HTR-8/SVneo (cell line): ENCODE results near the gene ITFG1.

Source experiments
- DNase-seq: peaks from one replicate; pipeline ENCODE4 v3.0.0; 2011; ENCODE audit warnings: low spot score, mixed read lengths; ENCODE audit not compliant: insufficient read length
- FAIRE-seq: peaks from 2 replicates; lab custom pipeline; 2011; peaks lifted over from hg19 to GRCh38; lab: Jason Lieb, UNC

The ITFG1 gene

DNA sequence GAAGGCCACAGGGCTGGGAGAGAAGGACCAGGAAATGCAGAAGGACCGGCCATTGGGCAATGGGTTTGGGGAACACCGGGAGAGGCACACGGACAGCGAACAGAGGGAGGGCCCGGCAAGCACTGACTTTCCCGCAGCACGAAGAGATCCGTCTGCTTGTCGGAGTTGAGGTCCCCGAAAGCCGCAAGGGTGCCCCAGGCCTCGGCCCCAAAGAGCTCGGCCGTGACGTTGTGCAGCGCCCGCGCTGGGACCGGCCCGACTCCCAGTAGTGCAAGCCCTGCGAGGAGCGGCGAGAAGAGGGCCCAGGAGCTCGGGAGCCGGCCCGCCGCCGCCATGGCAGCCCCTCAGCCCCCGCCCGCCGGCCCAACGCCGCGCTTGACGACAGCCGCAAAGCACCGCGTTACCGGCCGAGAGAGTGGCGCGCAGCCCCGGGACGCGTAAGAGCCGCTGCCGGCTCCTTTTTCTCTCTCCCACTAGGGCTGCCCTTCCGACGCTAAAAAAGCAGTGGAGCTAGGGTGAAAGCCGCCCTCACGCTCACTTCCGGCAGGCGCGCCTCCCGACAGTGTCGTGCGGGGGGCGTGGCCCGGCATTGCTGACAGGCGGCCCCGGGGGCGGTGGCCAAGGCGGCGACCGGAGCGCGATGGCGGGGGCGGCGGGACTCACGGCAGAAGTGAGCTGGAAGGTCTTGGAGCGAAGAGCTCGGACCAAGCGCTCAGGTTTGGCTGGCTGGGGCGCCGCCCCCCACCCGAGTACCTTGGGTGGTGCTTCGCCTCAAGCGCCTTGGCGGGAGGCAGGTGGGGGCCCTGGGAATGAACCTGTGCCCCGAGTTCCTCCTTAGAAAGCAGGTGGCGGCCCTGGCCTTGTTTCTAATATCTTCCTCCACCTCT, at the start of gene ITFG1, which contains the start of gene PHKB:
Gene ITFG1, minus strand, starts transcription at position 353 of the 887 bp plus-strand sequence. Its CDS starts 18 bp downstream, at position 335.
Gene PHKB, plus strand, starts transcription at position 621 of the 887 bp plus-strand sequence. Its CDS starts 20 bp downstream, at position 641.
- DNase-seq (peak; percentile 60), FAIRE-seq (peak; percentile 23)

DNA sequence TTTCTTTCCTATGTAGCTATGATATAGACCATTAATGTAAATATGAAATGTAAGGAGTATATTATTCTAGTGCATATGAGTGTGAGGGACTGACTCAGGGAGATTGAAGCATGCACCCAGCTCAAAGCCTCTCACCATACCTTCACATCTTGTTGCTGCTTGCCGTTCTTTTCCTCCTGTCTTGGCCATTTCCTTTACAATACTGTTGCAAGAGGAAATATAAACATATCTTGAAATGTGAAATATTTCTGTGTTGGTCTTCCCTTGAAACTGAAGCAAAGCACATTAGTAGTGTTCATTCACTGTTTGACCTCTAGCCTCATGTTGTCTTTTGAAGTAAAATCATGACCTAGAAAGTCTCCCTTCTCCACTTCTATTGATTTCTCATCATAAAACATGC, 46.8 kb upstream of the ITFG1 start:
- DNase-seq (no peak), FAIRE-seq (no peak)

DNA sequence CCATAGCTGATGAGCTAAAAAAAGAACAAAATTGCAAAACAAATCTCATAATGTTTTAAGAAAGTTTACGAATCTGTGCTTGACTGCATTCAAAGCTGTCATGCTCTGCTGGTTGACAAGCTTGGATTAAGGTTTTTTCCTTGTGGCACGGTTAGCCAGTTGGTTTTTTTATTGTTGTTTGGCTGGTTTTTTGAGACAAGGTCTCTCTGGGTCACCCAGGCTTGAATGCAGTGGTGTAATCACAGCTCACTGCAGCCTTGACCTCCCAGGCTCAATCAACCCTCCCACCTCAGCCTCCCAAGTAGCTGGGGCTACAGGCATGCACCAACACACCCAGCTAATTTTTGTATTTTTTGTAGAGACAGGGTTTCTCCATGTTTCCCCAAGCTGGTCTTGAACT, 45.9 kb upstream of the ITFG1 start:
- DNase-seq, result no peak
- FAIRE-seq, result no peak

DNA sequence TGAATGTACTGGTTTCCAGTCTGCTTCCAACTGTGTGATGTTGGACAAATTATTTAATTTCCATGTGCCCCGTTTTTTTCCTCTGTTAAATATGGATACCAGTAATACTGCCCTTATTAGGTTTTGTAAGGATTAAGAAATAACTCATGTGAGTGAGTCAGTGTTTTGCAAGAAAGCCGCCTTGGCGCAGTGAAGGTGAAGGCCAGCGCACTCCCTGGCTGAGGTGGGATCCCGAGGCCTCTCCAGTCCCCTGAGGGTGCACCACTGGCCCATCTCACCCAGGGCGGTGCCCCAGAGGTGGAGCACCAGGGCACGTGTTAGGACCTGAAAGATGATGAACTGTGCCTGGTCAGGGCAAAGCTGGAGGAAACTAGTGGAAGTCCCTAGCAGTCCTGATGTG, 43.7 kb upstream of the ITFG1 start:
- DNase-seq, result no peak

DNA sequence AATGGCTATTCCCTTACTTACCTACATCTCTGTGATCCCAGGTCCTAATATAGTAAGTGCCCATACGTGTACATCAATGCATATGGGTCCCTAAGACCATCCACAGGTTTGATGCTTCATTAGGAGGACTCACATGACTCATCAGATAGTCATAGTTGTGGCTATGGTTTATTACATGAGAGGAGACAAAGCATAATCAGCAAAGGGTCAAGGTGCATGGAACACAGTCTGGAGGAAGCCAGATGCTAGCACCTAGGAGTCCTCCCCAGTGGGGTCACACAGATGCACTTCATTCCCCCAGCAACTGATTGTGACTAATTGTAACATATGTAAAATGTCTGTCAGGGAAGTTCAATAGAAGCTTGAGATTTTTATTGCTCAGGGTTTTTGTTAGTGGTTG, 43.1 kb upstream of the ITFG1 start:
- no peak for FAIRE-seq

More for the DNA sequence above, 43.7 kb upstream of the ITFG1 start:
- no peak for FAIRE-seq

DNA sequence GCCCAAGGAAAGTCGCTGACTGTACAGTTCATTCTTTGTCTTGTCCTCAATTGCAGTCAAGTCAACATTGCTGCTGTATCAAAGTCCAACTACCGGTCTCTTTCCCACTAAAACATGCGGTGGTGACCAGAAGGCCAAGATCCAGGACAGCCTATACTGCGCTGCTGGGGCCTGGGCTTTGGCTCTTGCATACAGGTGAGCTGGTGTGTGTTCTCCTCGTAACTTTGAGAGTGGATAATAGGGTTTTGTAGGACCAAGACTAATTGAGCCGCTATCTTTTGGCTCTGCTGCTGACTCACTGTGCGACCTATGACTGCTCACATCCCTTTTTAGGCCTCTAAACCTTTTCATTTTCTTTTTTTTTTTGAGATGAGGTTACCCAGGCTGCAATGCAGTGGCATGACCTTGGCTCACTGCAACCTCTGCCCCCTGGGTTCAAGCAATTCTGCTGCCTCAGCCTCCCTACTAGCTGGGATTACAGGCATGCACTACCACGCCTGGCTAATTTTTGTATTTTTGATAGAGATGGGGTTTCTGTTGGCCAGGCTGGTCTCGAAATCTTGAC, 38.9 kb upstream of the ITFG1 start:
- no peak for FAIRE-seq

More for the DNA sequence above, 43.1 kb upstream of the ITFG1 start:
- no peak for DNase-seq

DNA sequence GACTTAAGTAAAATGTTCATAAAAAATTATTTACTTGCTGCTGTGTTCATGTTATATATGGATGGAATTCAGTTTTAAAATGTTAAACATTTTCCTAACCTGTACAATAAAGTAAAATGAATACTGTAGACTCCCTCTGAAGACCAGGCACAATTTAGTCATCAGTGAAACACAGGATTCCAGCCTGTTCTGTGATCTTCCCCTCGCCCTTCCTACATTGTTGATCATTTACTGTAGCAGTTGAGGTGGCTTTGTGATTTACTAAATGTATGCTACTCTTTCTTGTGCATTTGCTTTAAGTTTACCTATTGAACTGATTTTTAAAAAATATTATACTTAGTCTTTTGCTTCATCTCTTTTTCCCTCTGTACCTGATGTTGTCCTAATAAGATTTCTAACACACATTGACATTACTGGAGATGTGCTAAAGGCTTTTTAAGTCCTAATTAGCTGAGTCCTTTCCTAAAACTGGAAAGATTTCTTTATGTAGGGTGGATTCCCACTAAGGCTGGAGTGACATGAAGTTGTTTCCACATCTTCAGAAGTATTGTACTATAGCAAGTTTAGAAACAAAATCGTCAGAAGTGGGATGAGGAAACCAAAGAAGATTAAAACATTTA, 38.3 kb upstream of the ITFG1 start:
- no peak for DNase-seq
- no peak for FAIRE-seq

More for the DNA sequence above, 38.9 kb upstream of the ITFG1 start:
- no peak for DNase-seq

DNA sequence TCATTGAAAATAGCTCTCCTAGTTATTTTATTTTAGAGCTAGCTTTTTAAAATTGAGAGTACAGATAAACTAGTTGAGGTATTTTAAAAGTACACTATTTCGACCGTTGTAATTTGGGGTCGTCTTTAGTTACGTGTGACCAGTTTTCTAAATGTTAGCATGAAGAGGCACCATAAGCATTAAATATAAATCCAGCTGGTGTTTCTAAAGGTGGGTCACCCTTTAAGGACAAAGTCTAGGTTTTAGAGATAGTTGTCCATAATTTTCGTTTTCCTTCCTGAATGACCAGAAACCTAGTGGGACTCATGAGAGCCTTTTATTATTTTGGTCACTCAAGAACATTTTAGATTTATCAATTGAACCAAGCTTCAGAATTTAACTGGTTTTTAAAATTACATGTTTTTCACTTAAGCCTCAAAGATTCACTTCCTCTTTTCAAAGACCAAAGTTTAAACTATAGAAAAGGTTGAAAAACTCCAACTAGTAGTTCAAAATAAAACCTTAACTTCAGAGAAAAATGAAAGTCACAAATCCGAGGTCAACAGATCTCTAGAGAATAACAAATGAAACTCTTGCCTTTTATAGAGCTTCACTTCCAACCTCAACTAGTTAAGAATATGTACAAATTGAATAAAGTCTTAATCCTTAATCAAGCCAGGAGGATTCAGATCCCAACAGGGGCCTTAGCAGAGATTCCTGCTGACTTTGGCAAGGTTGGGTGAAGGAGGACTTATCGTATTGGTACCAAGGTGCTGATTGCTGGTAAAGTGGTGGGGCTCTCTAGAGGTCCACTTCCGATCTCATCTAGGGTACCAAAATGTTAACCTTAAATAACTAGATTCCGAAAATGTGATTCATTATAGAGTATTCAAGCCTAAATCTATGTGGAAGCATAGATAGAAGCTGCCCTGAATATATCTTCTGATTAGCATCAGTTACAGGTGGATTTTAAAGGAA, 32.8 kb upstream of the ITFG1 start:
- DNase-seq, result no peak
- no peak for FAIRE-seq

DNA sequence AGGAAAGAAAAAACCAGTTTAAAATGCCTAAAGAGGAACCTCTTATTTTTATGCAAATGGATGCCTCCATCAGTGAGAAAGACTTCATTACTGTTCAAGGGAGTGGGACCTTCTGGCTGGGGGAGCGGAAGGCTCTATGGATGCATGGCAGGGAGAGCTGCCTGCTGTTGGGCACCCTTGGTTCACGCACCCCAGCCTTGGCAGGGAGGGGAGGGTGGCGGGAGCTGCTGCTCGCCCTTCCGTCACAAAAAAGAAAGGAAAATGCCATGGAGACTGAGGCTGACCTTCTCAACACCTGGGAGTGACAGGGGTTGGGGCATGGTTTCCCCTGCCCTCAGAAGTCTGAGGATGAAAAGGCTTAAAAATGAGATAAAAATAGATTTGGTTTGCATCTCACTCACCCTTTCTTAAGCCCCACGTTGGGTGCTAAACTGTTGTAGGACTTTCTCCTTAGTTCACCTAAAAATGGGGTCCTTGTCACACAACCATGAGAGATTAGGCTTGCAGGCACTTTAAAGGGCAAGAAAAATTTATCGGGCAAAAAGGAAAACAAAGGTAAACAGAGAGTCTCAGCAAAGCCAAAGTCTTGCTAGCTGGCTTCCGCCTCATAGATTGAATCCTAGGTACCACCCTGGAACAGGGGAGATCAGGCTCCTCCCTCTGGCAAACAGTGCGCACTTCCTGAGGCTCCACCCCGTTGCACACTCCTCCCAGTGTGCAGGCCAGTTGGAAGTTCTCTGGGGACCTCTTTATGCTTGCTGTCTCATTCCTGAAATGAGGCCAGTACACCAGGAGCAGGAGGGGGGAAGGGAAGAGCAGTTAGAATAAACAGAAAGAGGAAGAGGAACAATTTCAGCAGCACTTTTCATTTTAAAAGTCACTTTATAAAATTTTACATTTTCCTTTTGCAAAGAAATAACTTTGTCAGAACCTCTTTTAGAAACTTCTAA, 31.8 kb upstream of the ITFG1 start:
- DNase-seq, result no peak
- FAIRE-seq, result no peak

DNA sequence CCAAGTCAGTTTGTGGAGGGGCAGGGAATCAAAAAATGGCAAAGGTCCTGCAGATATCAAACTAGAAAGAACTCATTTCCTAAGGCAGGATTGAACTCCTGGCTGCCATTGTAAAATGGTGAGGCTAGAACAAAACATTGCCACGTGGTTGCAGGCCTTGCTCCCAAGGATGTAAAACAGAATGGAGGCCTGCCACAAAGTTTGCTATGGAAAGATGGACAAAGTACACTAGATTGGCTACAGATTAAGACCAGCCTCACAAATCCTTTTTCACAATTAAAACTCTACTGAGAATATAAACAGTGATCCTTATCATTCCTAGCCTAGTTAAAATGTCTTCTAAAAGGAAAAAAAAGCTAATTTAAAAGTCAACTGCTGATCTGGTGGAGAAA, 31.2 kb upstream of the ITFG1 start:
- no peak for DNase-seq
- no peak for FAIRE-seq

DNA sequence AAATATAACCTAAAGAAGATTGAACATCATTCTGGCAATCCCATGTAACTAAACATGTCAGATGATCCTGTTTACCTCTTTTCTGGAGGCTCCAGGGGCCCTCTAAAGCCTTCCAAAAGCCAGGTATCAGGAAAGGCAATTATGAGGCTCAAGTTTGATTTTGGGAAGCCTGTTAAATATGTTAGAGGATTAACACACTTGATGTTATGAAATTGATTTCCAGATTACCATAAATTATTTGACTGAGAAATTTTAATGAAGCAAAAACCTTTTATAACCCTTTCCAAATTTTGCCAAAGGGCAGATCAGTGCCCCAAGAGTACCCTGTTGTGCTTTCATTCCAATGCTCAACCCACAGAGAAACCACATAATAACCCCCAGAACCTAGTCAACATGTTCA, 29.6 kb upstream of the ITFG1 start:
- DNase-seq, result no peak
- no peak for FAIRE-seq

DNA sequence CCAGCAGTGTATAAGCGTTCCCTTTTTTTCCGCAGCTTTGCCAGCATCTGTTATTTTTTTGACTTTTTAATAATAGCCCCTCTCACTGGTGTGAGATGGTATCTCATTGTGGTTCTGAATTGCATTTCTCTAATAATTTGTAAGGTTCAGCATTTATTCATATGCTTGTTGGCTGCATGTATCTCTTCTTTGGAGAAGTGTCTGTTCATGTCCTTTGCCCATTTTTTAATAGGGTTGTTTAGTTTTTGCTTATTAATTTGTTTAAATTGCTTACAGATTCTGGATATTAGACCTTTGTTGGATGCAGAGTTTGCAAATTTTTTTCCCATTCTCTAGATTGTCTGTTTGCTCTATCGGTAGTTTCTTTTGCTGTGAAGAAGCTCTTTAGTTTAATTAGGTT, 27.2 kb upstream of the ITFG1 start:
- FAIRE-seq, result no peak
- DNase-seq, result no peak

DNA sequence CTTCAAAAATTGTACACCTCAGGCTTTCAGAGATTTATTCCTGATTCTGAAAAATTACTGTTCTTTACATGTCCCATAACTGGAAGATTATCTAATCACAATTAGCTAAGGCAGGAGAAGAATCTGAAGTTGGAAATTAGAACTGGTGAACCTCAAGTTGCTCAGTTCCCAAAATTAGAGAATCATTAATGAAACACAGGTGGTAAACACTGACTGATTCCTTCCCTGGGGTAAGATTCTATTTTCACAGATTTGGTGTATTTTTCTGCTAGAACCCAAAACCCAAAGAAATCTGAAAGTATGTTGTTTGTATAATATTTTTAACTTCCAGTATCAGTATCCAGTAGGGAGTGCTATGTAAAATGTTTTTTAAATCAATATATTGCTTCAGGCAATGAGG, 26.0 kb upstream of the ITFG1 start:
- no peak for DNase-seq
- no peak for FAIRE-seq

DNA sequence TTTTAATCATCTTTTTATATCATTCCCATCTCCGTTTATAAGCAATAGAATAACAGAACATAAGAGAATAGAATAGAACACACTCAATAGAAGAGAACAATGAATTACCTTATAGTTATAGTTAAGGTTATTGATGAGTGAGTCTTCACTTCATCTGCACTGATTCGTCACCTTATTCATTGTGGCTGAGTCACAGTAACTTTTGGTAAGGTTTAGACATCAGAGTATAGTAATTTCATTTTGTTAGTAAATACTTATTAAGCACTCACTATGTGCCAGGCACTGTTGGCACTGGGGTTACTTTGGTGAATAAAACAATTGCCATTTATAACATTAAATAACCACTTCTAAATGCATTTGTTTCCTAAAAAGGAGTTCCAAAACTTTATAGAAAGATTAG, 22.8 kb upstream of the ITFG1 start:
- DNase-seq, result no peak
- FAIRE-seq, result no peak

DNA sequence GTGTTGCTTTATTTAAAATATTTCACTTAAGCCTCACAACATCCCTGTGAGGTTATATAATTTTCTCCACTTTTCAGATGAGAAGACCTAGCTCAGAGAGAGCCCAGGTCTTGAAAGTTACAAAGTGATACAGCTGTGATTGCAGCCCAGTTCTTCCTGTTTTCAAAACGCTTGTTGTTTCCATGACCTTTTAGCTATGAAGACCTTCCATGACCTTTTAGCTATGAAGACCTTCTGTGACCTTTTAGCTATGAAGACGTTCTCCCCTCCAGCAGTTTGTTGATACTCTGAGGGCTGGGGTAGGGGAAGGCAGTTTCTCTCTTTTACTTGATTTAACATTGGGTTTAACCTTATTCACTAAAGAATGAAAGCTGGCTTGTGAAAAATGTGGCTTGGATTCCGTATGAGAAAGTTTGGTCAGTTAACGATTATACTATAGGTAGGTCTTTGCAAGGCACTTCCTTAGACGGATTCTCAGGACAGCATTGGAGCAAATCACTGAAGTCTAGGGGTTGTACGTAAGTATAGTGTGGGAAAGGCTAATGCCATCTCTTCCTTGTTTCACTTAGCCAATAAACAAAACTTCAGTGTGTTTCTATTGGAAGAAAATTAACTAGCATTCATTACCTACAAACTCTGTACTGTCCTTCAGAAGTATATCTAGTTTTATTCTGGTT, 21.0 kb upstream of the ITFG1 start:
- no peak for FAIRE-seq

DNA sequence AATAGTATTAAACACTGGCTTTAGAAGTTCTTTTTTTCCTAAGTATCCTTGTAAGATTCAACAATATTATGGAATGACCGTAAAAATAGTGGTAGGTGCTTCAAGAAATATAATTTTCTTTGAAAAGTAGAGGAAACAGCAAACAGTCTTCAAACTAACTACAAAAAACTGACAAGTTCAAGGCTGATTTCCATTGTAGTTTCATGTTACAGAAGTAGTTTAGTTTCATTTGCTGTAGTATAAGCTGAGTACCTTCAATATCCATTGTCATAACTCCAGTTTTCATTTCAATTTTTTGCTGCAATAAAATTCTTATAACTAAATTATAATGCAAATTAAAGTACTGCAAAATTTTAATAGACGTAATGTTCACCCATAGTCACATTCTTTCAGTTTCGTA, 19.5 kb upstream of the ITFG1 start:
- FAIRE-seq, result no peak
- no peak for DNase-seq

More for the DNA sequence above, 21.0 kb upstream of the ITFG1 start:
- DNase-seq, result no peak

DNA sequence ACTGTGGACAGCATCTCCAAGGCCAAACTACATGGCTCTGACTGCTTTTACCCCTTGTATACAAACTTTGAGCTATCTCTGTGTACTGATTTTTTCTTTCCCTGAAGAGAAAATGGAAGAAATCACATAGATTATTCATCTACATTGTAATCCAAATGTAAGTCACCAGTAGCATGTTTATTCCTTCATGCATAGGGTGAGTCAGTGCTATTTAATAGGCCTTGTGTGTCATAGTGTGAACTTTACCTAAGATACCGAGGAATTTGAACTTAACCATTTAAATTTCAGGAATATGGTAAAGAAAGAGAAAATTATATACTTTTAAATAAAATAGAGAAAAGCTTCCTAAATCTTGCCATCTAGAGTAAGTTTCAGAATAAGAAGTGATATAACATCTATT, 16.8 kb upstream of the ITFG1 start:
- no peak for FAIRE-seq
- DNase-seq, result no peak

DNA sequence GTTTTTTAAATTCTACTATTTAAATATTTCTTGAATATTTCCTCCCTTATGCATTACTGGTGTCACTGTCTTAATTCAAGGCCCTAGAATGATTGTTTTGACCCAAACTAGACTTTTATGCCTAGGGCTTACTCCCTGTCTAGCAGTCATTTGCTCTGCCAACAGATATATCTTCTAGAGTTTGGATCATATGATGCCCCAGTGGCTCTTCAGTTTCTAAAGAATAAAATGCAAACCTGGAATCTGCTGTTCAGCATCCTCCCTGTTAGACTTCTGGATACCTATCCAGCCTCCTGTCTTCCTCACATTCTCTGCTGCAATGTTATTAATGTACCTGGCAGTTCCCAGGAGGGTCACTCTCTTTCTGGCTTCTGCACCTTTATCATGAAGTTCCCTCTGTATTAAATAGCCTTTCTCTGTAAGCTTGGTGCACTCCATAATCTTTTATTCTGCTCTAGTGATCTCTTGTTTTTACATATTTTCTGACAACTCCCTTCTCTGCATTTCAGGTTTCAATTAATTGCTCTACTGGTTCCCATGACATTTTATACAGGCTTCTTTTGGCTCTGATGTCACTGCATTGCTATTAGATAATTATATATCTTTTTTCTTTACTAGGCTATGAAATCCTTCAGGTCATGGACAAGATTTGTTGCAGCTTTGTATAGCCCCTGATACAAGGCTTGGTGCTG, 15.9 kb upstream of the ITFG1 start:
- DNase-seq (no peak), FAIRE-seq (no peak)
